ENCODE data around the gene TP53I3. TPM values are rescaled to one million over a fixed set of nuclear protein-coding genes. Genes with fewer than 3 reads are reported as not detected.

The TP53I3 gene
- total RNA-seq, 3 donors from 2014 or later: 19.2 to 24.3 (median 19.6) TPM

- Histone ChIP-seq H3K36me3 (no peaks in the 10 kb centered on the region), H3K9me3 (no peaks in the 10 kb centered on the region), H3K4me3 (no peak overlapping the region), H3K4me1 (no peaks in the 10 kb centered on the region), H3K27ac (no peak overlapping the region), H3K27me3 (no peaks in the 10 kb centered on the region)
- TF ChIP-seq POLR2A (IDR thresholded peaks at IDR 0.05): no peak
- no peak for TF ChIP-seq CTCF (IDR thresholded peaks at IDR 0.05)
- TF ChIP-seq POLR2AphosphoS5 (IDR thresholded peaks at IDR 0.05): no peak
- intact Hi-C loops (cut with DNase I; ENCODE audit: low total_unique reads): no loop called here
- no peak for DNase-seq (ENCODE audit: low spot score in 2 of 2)
These were observed 45.7 kb downstream of the TP53I3 start for GRCh38 chr2:24038786-24039499.

Other genes with a start within 250 kb of the TP53I3 start
- 10 to 100 TPM; 22.6 to 48.1 (median 34.4) TPM for gene ATAD2B, start 157.7 kb downstream of the TP53I3 start, total RNA-seq
- gene UBXN2A, start 144.4 kb downstream of the TP53I3 start, total RNA-seq: 10 to 100 TPM; 13.0 to 22.0 (median 16.4) TPM
- gene MFSD2B, start 74.7 kb downstream of the TP53I3 start, total RNA-seq: not detected
- 1 to 10 TPM; 3.4 to 8.3 (median 7.2) TPM for gene WDCP, start 37.4 kb downstream of the TP53I3 start, total RNA-seq
- 10 to 100 TPM in 1 of 3 donors, 1 to 10 TPM in 2; 3.2 to 11.0 (median 7.2) TPM for gene FKBP1B, start 35.1 kb downstream of the TP53I3 start, total RNA-seq
- gene SF3B6, start 8.5 kb downstream of the TP53I3 start, total RNA-seq: 100 to 1,000 TPM in 2 of 3 donors, 10 to 100 TPM in 1; 91.7 to 125 (median 110) TPM
- gene PFN4, start 38.5 kb upstream of the TP53I3 start, total RNA-seq: under 1 TPM in 2 of 3 donors, not detected in 1; 0.44 to 0.96 TPM
- 10 to 100 TPM; 23.7 to 46.2 (median 30.9) TPM for gene FAM228B, start 38.6 kb upstream of the TP53I3 start, total RNA-seq
- 1 to 10 TPM in 1 of 3 donors, under 1 TPM in 2; 0.66 to 2.6 (median 0.88) TPM for gene FAM228A, start 90.2 kb upstream of the TP53I3 start, total RNA-seq

Data from breast epithelium (tissue), 4 donors.